ENCODE measurements around the gene FAM107B.
A peak's percentile ranks its signal among the peaks of the same experiment; 100 is the strongest.

FAM107B gene

GRCh38 chr10:14578060-14578952 lies 196.4 kb downstream of the FAM107B start (continued):
- no peak for TF ChIP-seq CTCF (tag by site-specific recombination; IDR thresholded peaks at IDR 0.05)
- peak; percentile 39; the same call in 1 of the 2 replicates for TF ChIP-seq FEZF1 (tag by site-specific recombination; IDR thresholded peaks at IDR 0.05)
- no peak for TF ChIP-seq GLI2 (tag by site-specific recombination; IDR thresholded peaks at IDR 0.05; ENCODE audit: borderline replicate concordance, low read depth)
- TF ChIP-seq, protein P1, sequence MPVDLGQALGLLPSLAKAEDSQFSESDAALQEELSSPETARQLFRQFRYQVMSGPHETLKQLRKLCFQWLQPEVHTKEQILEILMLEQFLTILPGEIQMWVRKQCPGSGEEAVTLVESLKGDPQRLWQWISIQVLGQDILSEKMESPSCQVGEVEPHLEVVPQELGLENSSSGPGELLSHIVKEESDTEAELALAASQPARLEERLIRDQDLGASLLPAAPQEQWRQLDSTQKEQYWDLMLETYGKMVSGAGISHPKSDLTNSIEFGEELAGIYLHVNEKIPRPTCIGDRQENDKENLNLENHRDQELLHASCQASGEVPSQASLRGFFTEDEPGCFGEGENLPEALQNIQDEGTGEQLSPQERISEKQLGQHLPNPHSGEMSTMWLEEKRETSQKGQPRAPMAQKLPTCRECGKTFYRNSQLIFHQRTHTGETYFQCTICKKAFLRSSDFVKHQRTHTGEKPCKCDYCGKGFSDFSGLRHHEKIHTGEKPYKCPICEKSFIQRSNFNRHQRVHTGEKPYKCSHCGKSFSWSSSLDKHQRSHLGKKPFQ (tag by site-specific recombination; IDR thresholded peaks at IDR 0.05) = no peak
- no peak for TF ChIP-seq ZNF501 (tag by site-specific recombination; IDR thresholded peaks at IDR 0.05)
- peak; percentile 59; the same call in 1 of the 2 replicates for TF ChIP-seq ZBTB20 (tag by site-specific recombination; IDR thresholded peaks at IDR 0.05)
- TF ChIP-seq ZSCAN16 (tag by site-specific recombination; IDR thresholded peaks at IDR 0.05) = no peak
- TF ChIP-seq, protein P2, sequence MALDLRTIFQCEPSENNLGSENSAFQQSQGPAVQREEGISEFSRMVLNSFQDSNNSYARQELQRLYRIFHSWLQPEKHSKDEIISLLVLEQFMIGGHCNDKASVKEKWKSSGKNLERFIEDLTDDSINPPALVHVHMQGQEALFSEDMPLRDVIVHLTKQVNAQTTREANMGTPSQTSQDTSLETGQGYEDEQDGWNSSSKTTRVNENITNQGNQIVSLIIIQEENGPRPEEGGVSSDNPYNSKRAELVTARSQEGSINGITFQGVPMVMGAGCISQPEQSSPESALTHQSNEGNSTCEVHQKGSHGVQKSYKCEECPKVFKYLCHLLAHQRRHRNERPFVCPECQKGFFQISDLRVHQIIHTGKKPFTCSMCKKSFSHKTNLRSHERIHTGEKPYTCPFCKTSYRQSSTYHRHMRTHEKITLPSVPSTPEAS (tag by site-specific recombination; IDR thresholded peaks at IDR 0.05) = no peak
- 0 out of 2 replicates have a peak, but pooled peaks have one; percentile 13 for TF ChIP-seq ZNF335 (tag by site-specific recombination; conservative IDR thresholded peaks at IDR 0.05)
- no peak for TF ChIP-seq ZNF777 (tag by site-specific recombination; IDR thresholded peaks at IDR 0.05; ENCODE audit: borderline replicate concordance)

- ChIA-PET POLR2A (interaction anchor here (0.6 kb wide), 1 partner anchor 25 kb away, joined by 4 read pairs; no protein-coding TSS in a partner anchor), CTCF (interaction anchor here (0.6 kb wide), 1 partner anchor 72 kb away, joined by 3 read pairs; no protein-coding TSS in a partner anchor)
- Histone ChIP-seq H3K4me1 (ENCODE audit: control insufficient read depth, insufficient read depth, low read length) (peaks cover 29% of the 10 kb centered on the region), H3K27ac (ENCODE audit: extremely low read depth, low read depth, low read length) (no peak overlapping the region), H3K36me3 (ENCODE audit: control insufficient read depth in 2 of 2, insufficient read depth in 1 of 2, low read length in 2 of 2) (no peaks in the 10 kb centered on the region; a peak in 1 of 3 replicates), H3K9me3 (ENCODE audit: control insufficient read depth, insufficient read depth, low read depth, low read length) (no peaks in the 10 kb centered on the region), H3K4me3 (ENCODE audit: low read depth, low read length) (no peak overlapping the region)
- TF ChIP-seq, protein P3, sequence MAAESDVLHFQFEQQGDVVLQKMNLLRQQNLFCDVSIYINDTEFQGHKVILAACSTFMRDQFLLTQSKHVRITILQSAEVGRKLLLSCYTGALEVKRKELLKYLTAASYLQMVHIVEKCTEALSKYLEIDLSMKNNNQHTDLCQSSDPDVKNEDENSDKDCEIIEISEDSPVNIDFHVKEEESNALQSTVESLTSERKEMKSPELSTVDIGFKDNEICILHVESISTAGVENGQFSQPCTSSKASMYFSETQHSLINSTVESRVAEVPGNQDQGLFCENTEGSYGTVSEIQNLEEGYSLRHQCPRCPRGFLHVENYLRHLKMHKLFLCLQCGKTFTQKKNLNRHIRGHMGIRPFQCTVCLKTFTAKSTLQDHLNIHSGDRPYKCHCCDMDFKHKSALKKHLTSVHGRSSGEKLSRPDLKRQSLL (tag by site-specific recombination; IDR thresholded peaks at IDR 0.05) = peak; percentile 33; the same call in 1 of the 2 replicates
- TF ChIP-seq, protein P4, sequence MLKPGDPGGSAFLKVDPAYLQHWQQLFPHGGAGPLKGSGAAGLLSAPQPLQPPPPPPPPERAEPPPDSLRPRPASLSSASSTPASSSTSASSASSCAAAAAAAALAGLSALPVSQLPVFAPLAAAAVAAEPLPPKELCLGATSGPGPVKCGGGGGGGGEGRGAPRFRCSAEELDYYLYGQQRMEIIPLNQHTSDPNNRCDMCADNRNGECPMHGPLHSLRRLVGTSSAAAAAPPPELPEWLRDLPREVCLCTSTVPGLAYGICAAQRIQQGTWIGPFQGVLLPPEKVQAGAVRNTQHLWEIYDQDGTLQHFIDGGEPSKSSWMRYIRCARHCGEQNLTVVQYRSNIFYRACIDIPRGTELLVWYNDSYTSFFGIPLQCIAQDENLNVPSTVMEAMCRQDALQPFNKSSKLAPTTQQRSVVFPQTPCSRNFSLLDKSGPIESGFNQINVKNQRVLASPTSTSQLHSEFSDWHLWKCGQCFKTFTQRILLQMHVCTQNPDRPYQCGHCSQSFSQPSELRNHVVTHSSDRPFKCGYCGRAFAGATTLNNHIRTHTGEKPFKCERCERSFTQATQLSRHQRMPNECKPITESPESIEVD (tag by site-specific recombination; IDR thresholded peaks at IDR 0.05) = peak; percentile 83
- TF ChIP-seq ZNF530 (tag by site-specific recombination; IDR thresholded peaks at IDR 0.05; ENCODE audit: low read depth) = no peak
- TF ChIP-seq ZNF16 (tag by site-specific recombination; IDR thresholded peaks at IDR 0.05; ENCODE audit: low read depth) = no peak
Observed at GRCh38 chr10:14574885-14575284, 199.8 kb downstream of the FAM107B start.

All from HEK293 (cell line).